ENCODE measurements around the gene ASAP3. TPM values are rescaled to one million over a fixed set of nuclear protein-coding genes. Genes with fewer than 3 reads are reported as not detected.

Gene ASAP3
- total RNA-seq, 1 donor from 2014 or later, result 30.8 TPM

DNA sequence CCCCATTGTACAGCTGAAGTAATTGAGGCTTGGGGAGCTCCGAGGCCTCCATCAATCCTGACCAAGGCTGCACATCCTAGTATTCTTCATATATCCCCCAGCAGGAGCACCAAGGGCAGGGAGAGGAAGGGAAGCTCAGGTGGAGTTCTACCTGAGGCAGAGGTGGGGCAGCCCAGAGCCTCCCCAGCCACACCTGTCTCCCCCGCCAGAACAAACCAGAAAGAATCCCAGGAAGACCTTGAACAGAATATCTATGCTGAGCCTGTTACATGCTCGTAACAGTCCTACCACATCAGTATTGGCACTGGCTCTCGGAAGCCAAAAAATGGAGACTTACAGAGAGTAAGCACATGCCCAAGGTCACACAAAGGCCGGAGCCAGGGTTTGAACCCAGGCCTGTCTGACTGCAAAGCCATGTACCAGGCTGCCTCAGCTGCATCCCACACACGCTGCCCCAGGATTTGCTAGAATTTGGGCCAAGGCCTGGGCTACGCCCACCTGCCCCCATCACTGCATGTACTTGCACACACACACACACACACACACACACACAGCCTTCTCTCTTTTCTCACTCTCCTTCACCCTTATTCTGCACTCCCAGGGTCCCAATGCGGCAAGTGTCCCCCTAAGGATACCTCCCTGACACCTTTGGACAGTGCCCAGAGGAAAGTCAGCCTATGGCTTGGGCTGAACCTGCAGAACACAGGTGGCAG, 42.5 kb upstream of the ASAP3 start:
- DNase-seq (ENCODE audit: low spot score), result no peak
- no peak for TF ChIP-seq CTCF (IDR thresholded peaks at IDR 0.05)
- no peaks in the 10 kb centered on the region for H3K9me3 Mint-ChIP-seq (ENCODE audit: low read depth)
- H3K4me3 Mint-ChIP-seq (ENCODE audit: unreplicated experiment), result no peak overlapping the region
- H3K4me1 Mint-ChIP-seq (ENCODE audit: low read depth), result peaks cover 41% of the 10 kb centered on the region
- H3K27ac Mint-ChIP-seq (ENCODE audit: unreplicated experiment), result no peak overlapping the region
- H3K27me3 Mint-ChIP-seq (ENCODE audit: low read depth), result no peaks in the 10 kb centered on the region
- no peaks in the 10 kb centered on the region for H3K36me3 Mint-ChIP-seq (ENCODE audit: low read depth)

GRCh38 chr1:23525558-23526250, 41.7 kb upstream of the ASAP3 start:
- Mint-ChIP-seq H3K4me1 (ENCODE audit: low read depth) (peaks cover 36% of the 10 kb centered on the region), H3K9me3 (ENCODE audit: low read depth) (no peaks in the 10 kb centered on the region), H3K4me3 (ENCODE audit: unreplicated experiment) (no peak overlapping the region), H3K36me3 (ENCODE audit: low read depth) (no peaks in the 10 kb centered on the region), H3K27ac (ENCODE audit: unreplicated experiment) (no peak overlapping the region), H3K27me3 (ENCODE audit: low read depth) (no peaks in the 10 kb centered on the region)
- no peak for DNase-seq (ENCODE audit: low spot score)
- no peak for TF ChIP-seq CTCF (IDR thresholded peaks at IDR 0.05)

- Mint-ChIP-seq H3K4me3 (ENCODE audit: unreplicated experiment) (no peak overlapping the region), H3K9me3 (ENCODE audit: low read depth) (no peaks in the 10 kb centered on the region), H3K27ac (ENCODE audit: unreplicated experiment) (no peak overlapping the region), H3K4me1 (ENCODE audit: low read depth) (peaks cover 35% of the 10 kb centered on the region), H3K27me3 (ENCODE audit: low read depth) (no peaks in the 10 kb centered on the region), H3K36me3 (ENCODE audit: low read depth) (no peaks in the 10 kb centered on the region)
- no peak for DNase-seq (ENCODE audit: low spot score)
- no peak for TF ChIP-seq CTCF (IDR thresholded peaks at IDR 0.05)
Measured at GRCh38 chr1:23524716-23525401, 40.9 kb upstream of the ASAP3 start.

- Mint-ChIP-seq H3K27me3 (ENCODE audit: low read depth) (no peaks in the 10 kb centered on the region), H3K9me3 (ENCODE audit: low read depth) (no peaks in the 10 kb centered on the region), H3K27ac (ENCODE audit: unreplicated experiment) (no peak overlapping the region), H3K4me1 (ENCODE audit: low read depth) (peaks cover 28% of the 10 kb centered on the region), H3K36me3 (ENCODE audit: low read depth) (no peaks in the 10 kb centered on the region), H3K4me3 (ENCODE audit: unreplicated experiment) (no peak overlapping the region)
- no peak for DNase-seq (ENCODE audit: low spot score)
- no peak for TF ChIP-seq CTCF (IDR thresholded peaks at IDR 0.05)
Measured at GRCh38 chr1:23524163-23524562, 40.2 kb upstream of the ASAP3 start.

DNA sequence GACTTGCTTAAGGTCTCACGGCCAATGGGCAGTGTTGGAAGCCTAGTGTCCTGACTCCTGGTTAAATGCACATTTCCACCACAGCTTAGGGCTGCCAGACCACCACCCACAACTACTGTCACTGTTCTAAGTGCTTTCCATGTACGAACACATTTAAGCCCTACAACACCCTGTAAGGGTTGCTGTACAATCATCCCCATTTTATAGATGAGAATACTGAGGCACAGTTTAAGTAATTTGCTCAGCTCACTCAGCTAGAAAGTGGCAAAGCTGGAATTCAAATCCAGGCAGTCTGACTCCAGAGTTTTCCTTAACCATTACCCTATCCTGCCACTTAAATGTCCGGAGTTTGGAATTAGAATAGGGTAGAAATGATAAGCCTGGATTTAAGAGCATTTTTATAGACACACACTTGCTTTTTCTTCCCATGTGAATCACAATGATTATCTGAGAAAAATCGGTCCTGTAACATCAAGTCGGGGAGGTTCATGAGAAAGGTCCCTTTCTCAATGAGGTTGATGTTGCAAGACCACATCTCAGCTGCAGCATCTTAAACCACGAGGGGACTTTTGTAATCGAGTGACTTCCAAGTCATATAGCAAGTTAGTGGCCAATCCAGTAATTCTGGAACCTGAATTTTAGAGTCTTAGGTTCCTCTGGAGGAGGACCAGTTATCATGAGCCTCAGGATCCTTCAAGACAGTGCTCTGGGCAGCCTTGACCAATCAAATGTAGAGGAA, 38.4 kb upstream of the ASAP3 start:
- no peak overlapping the region for H3K4me3 Mint-ChIP-seq (ENCODE audit: unreplicated experiment)
- peaks cover 13% of the 10 kb centered on the region for H3K4me1 Mint-ChIP-seq (ENCODE audit: low read depth)
- no peaks in the 10 kb centered on the region for H3K9me3 Mint-ChIP-seq (ENCODE audit: low read depth)
- no peak for DNase-seq (ENCODE audit: low spot score)
- no peaks in the 10 kb centered on the region for H3K27me3 Mint-ChIP-seq (ENCODE audit: low read depth)
- TF ChIP-seq CTCF (IDR thresholded peaks at IDR 0.05), result no peak
- no peak overlapping the region for H3K27ac Mint-ChIP-seq (ENCODE audit: unreplicated experiment)
- no peaks in the 10 kb centered on the region for H3K36me3 Mint-ChIP-seq (ENCODE audit: low read depth)

All from chondrocyte (in vitro differentiated cells).